B cell (primary cell): ENCODE data around the gene HNRNPU.

Experiments
- CTCF ChIP-seq: fragments of 200-600 bp; IDR thresholded peaks from one replicate; pipeline ENCODE4 v1.8.0; 2022; ENCODE audit warnings: antibody characterized with exemption, mild to moderate bottlenecking
- EZH2 ChIP-seq: IDR thresholded peaks from 2 replicates; pipeline ENCODE4 v1.6.1; 2012; ENCODE audit warnings: borderline replicate concordance, low read depth, mild to moderate bottlenecking, moderate library complexity, low read length; ENCODE audit not compliant: insufficient read depth, poor library complexity, severe bottlenecking

- no peak for TF ChIP-seq CTCF
- TF ChIP-seq EZH2, result no peak
Observed at GRCh38 chr1:244800821-244801220, 63.5 kb downstream of the HNRNPU start.
